ENCODE results near the gene METTL13.

The METTL13 gene

DNA sequence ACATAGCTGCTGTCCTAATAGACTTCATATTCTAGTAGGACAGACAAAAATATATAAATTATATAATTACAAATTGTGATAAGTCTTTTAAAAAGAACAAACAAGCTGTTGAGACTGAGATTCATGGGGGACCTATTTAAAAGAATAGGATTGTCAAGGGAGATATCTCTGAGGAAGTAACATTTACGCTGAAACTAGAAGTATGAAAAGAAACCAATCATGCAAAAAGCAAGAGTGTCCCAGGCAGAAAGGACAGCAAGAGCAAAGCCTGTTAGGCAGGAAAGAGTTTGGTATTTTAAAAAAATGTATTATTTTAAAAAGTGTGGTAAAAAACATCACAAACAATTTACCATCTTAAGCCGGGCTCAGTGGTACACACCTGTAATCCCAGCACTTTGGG, 9.1 kb upstream of the METTL13 start:
- no peak for ATAC-seq (ENCODE audit: low read depth)
- no peaks in the 10 kb centered on the region for H3K9me3 ChIP-seq (ENCODE audit: severe bottlenecking)
- no peaks in the 10 kb centered on the region for H3K4me1 ChIP-seq (ENCODE audit: insufficient read depth, poor library complexity, severe bottlenecking)
- TF ChIP-seq CTCF (IDR thresholded peaks at IDR 0.05; ENCODE audit: poor library complexity, severe bottlenecking) = no peak
- no peaks in the 10 kb centered on the region for H3K36me3 ChIP-seq (ENCODE audit: low read depth)
- H3K27ac ChIP-seq (ENCODE audit: poor library complexity, severe bottlenecking) = no peak overlapping the region
- DNase-seq (ENCODE audit: low spot score) = no peak
- no peaks in the 10 kb centered on the region for H3K27me3 ChIP-seq (ENCODE audit: insufficient read depth, poor library complexity, severe bottlenecking)
- no peak overlapping the region for H3K4me3 ChIP-seq (ENCODE audit: severe bottlenecking)

DNA sequence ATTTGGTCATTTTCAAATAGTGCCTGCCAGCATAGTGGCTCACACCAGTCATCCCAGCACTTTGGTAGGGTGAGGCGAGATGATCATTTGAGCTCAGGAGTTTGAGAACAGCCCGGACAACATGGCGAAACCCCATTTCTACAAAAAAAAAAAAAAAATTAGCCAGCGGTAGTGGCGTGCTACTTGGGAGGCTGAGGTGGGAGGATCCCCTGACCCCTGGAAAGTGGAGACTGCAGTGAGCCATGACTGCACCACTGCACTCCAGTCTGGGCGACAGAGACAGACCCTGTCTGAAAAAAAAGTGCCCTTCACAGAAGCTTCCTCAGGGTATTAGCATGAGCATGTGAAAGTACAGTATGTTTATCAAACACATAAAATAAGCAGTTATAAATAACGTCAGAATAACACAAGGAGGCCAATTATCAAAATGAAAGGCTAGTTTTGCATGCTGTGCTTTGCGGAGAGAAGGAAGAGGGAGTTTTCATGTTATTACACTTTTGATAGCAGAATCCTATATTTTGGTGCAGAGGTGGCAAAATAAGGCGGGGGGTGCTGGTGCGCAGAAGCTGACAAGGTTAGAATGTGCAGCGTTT, 781 bp upstream of the METTL13 start:
- no peak for DNase-seq (ENCODE audit: low spot score)

GRCh38 chr1:171783816-171784530, 2.5 kb downstream of the METTL13 start:
- Histone ChIP-seq H3K4me1 (ENCODE audit: insufficient read depth, poor library complexity, severe bottlenecking) (no peaks in the 10 kb centered on the region), H3K4me3 (ENCODE audit: severe bottlenecking) (no peak overlapping the region), H3K9me3 (ENCODE audit: severe bottlenecking) (no peaks in the 10 kb centered on the region), H3K27ac (ENCODE audit: poor library complexity, severe bottlenecking) (no peak overlapping the region), H3K36me3 (ENCODE audit: low read depth) (peaks cover 57% of the 10 kb centered on the region), H3K27me3 (ENCODE audit: insufficient read depth, poor library complexity, severe bottlenecking) (no peaks in the 10 kb centered on the region)
- TF ChIP-seq CTCF (IDR thresholded peaks at IDR 0.05; ENCODE audit: poor library complexity, severe bottlenecking) = no peak
- DNase-seq (ENCODE audit: low spot score) (no peak), ATAC-seq (ENCODE audit: low read depth) (no peak)

More for the DNA sequence above, 781 bp upstream of the METTL13 start:
- Histone ChIP-seq H3K4me1 (ENCODE audit: insufficient read depth, poor library complexity, severe bottlenecking) (no peaks in the 10 kb centered on the region), H3K4me3 (ENCODE audit: severe bottlenecking) (peak overlapping the region; percentile 76), H3K27ac (ENCODE audit: poor library complexity, severe bottlenecking) (peak overlapping the region; percentile 83), H3K9me3 (ENCODE audit: severe bottlenecking) (no peaks in the 10 kb centered on the region), H3K36me3 (ENCODE audit: low read depth) (peaks cover 24% of the 10 kb centered on the region), H3K27me3 (ENCODE audit: insufficient read depth, poor library complexity, severe bottlenecking) (no peaks in the 10 kb centered on the region)
- TF ChIP-seq CTCF (IDR thresholded peaks at IDR 0.05; ENCODE audit: poor library complexity, severe bottlenecking) = no peak
- ATAC-seq (ENCODE audit: low read depth) = no peak

DNA sequence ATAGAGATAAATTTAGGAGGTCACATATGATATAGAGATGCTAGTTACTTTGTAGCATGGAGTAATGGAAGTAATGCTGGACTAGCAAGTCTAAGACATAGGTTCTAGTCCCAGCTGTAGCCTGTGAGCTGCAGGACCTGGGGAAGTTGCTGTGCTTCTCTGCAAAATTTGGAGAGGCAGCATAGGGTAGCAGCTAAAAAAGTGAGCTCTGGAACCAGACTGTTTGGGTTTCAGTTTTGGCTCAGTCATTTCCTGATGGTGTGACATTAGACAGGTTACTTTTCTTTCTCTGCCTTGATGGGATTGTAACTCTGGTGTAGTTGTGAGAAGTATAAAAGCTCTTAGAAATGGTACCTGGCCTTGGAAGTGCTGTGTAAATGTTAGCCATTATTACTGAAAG, 3.3 kb downstream of the METTL13 start:
- no peaks in the 10 kb centered on the region for H3K27me3 ChIP-seq (ENCODE audit: insufficient read depth, poor library complexity, severe bottlenecking)
- ATAC-seq (ENCODE audit: low read depth) = no peak
- no peak for DNase-seq (ENCODE audit: low spot score)
- no peak for TF ChIP-seq CTCF (IDR thresholded peaks at IDR 0.05; ENCODE audit: poor library complexity, severe bottlenecking)
- H3K27ac ChIP-seq (ENCODE audit: poor library complexity, severe bottlenecking) = no peak overlapping the region
- no peak overlapping the region for H3K4me3 ChIP-seq (ENCODE audit: severe bottlenecking)
- H3K36me3 ChIP-seq (ENCODE audit: low read depth) = peaks cover 65% of the 10 kb centered on the region
- H3K9me3 ChIP-seq (ENCODE audit: severe bottlenecking) = no peaks in the 10 kb centered on the region
- H3K4me1 ChIP-seq (ENCODE audit: insufficient read depth, poor library complexity, severe bottlenecking) = no peaks in the 10 kb centered on the region

GRCh38 chr1:171785766-171786165, 4.3 kb downstream of the METTL13 start:
- no peak for ATAC-seq (ENCODE audit: low read depth)
- no peak for TF ChIP-seq CTCF (IDR thresholded peaks at IDR 0.05; ENCODE audit: poor library complexity, severe bottlenecking)
- no peak for DNase-seq (ENCODE audit: low spot score)
- H3K4me3 ChIP-seq (ENCODE audit: severe bottlenecking) = no peak overlapping the region
- no peak overlapping the region for H3K27ac ChIP-seq (ENCODE audit: poor library complexity, severe bottlenecking)
- H3K4me1 ChIP-seq (ENCODE audit: insufficient read depth, poor library complexity, severe bottlenecking) = no peaks in the 10 kb centered on the region
- peaks cover 75% of the 10 kb centered on the region for H3K36me3 ChIP-seq (ENCODE audit: low read depth)
- no peaks in the 10 kb centered on the region for H3K27me3 ChIP-seq (ENCODE audit: insufficient read depth, poor library complexity, severe bottlenecking)
- H3K9me3 ChIP-seq (ENCODE audit: severe bottlenecking) = no peaks in the 10 kb centered on the region

All from RWPE2 (cell line).